ENCODE measurements around the gene WDR93. TPM values are rescaled to one million over a fixed set of nuclear protein-coding genes. Genes with fewer than 3 reads are reported as not detected.

WDR93 gene
- total RNA-seq, 1 experiment from 2014 or later, result not detected

DNA sequence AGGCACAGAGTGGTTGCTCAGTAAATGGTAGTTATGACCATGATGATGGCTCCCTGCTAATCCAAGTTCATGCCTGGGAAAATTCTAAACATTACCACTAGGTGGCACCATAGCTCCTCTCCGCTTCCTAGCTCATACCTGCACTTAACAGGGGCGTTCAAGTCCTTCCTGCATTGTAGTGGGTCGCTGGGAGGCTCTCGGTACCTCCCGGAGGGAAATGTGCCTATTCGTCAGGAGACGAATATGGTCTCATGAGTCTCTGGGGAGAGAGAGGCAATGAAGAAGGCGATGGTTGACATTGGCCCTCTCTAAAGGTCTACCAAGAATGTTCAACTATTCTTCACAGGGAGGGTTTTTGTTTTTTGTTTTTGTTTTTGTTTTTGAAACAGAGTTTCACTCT, 49.5 kb downstream of the WDR93 start:
- Mint-ChIP-seq H3K36me3 (no peaks in the 10 kb centered on the region), H3K4me3 (no peak overlapping the region), H3K9me3 (no peaks in the 10 kb centered on the region), H3K4me1 (no peaks in the 10 kb centered on the region), H3K27ac (no peak overlapping the region), H3K27me3 (ENCODE audit: low read depth) (peaks cover 4% of the 10 kb centered on the region)
- CTCF ChIA-PET, result interaction anchor here (0.5 to 2.4 kb wide), 30 partner anchors 8 to 494 kb away, joined by 3 to 33 read pairs (median 4); partner anchors contain the start of genes ANPEP, AP3S2, CIB1 and GDPGP1
- POLR2A ChIA-PET, result no interaction called here
- ATAC-seq, result peak; percentile 97
- TF ChIP-seq CTCF (IDR thresholded peaks at IDR 0.05), result peak; percentile 93
- TF ChIP-seq, protein P1, sequence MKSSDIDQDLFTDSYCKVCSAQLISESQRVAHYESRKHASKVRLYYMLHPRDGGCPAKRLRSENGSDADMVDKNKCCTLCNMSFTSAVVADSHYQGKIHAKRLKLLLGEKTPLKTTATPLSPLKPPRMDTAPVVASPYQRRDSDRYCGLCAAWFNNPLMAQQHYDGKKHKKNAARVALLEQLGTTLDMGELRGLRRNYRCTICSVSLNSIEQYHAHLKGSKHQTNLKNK (CRISPR knock-in tag; IDR thresholded peaks at IDR 0.05), result no peak
- peak; percentile 69 for DNase-seq (ENCODE audit: low spot score)

GRCh38 chr15:89743011-89743410, 52.4 kb downstream of the WDR93 start:
- no peaks in the 10 kb centered on the region for H3K9me3 Mint-ChIP-seq
- no peaks in the 10 kb centered on the region; the same call in 1 of the 2 replicates for H3K27me3 Mint-ChIP-seq (ENCODE audit: low read depth)
- H3K36me3 Mint-ChIP-seq, result no peaks in the 10 kb centered on the region
- TF ChIP-seq, protein P1 (CRISPR knock-in tag; IDR thresholded peaks at IDR 0.05), result no peak
- no peak for TF ChIP-seq TCF7 (CRISPR knock-in tag; IDR thresholded peaks at IDR 0.05; ENCODE audit: low read depth)
- no peak for TF ChIP-seq FOXK1 (CRISPR knock-in tag; IDR thresholded peaks at IDR 0.05)
- no peak for TF ChIP-seq ETV6 (CRISPR knock-in tag; IDR thresholded peaks at IDR 0.05)
- DNase-seq (ENCODE audit: low spot score) (no peak), ATAC-seq (no peak)
- peaks cover 6% of the 10 kb centered on the region; the same call in 1 of the 2 replicates for H3K4me1 Mint-ChIP-seq
- POLR2A ChIA-PET, result no interaction called here
- CTCF ChIA-PET, result interaction anchor here (1.2 to 2.7 kb wide), 2 partner anchors 18 to 132 kb away, joined by 4 to 7 read pairs; no protein-coding TSS in a partner anchor
- no peak overlapping the region for H3K4me3 Mint-ChIP-seq
- no peak overlapping the region for H3K27ac Mint-ChIP-seq

DNA sequence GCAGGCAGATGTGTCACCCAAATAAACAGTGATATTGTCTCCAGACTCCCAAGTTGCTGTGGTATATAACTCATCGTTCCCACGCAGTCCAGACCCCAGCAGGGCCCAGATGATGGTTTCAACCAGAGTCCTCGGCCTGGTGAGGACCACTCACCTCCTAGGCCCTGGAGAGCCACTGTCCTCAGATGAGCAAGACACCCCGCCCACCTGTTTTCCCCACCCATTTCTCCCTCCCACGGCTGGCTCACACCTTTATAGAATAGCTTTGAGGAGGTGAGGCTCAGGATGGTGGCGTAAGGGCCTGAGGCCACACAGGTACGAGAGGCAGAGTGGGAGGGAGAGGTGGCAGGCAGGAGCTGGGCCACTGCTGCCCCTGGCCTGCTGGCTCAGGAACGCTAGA, 53.0 kb downstream of the WDR93 start:
- CTCF ChIA-PET, result interaction anchor here (1.0 to 1.2 kb wide), 2 partner anchors 17 kb away, joined by 4 to 5 read pairs; no protein-coding TSS in a partner anchor
- Mint-ChIP-seq H3K36me3 (no peaks in the 10 kb centered on the region), H3K4me3 (no peak overlapping the region), H3K27ac (no peak overlapping the region), H3K9me3 (no peaks in the 10 kb centered on the region), H3K4me1 (peaks cover 12% of the 10 kb centered on the region; the same call in 1 of the 2 replicates), H3K27me3 (ENCODE audit: low read depth) (no peaks in the 10 kb centered on the region; the same call in 1 of the 2 replicates)
- DNase-seq (ENCODE audit: low spot score), result no peak
- ATAC-seq, result no peak
- POLR2A ChIA-PET, result interaction anchor here (0.7 kb wide), 1 partner anchor 237 kb away, joined by 3 read pairs; no protein-coding TSS in a partner anchor
- TF ChIP-seq ZNF423 (CRISPR knock-in tag; IDR thresholded peaks at IDR 0.05), result no peak
- no peak for TF ChIP-seq FOXJ3 (CRISPR knock-in tag; IDR thresholded peaks at IDR 0.05; ENCODE audit: borderline replicate concordance)
- TF ChIP-seq STAT6 (CRISPR knock-in tag; conservative IDR thresholded peaks at IDR 0.05; ENCODE audit: low read depth), result no peak
- TF ChIP-seq ESRRA (CRISPR knock-in tag; IDR thresholded peaks at IDR 0.05; ENCODE audit: borderline replicate concordance), result no peak
- TF ChIP-seq, protein P2, sequence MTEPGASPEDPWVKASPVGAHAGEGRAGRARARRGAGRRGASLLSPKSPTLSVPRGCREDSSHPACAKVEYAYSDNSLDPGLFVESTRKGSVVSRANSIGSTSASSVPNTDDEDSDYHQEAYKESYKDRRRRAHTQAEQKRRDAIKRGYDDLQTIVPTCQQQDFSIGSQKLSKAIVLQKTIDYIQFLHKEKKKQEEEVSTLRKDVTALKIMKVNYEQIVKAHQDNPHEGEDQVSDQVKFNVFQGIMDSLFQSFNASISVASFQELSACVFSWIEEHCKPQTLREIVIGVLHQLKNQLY (CRISPR knock-in tag; IDR thresholded peaks at IDR 0.05), result no peak
- TF ChIP-seq ZNF138 (CRISPR knock-in tag; conservative IDR thresholded peaks at IDR 0.05), result no peak
- TF ChIP-seq ZNF416 (CRISPR knock-in tag; IDR thresholded peaks at IDR 0.05), result no peak
- TF ChIP-seq, protein P3, sequence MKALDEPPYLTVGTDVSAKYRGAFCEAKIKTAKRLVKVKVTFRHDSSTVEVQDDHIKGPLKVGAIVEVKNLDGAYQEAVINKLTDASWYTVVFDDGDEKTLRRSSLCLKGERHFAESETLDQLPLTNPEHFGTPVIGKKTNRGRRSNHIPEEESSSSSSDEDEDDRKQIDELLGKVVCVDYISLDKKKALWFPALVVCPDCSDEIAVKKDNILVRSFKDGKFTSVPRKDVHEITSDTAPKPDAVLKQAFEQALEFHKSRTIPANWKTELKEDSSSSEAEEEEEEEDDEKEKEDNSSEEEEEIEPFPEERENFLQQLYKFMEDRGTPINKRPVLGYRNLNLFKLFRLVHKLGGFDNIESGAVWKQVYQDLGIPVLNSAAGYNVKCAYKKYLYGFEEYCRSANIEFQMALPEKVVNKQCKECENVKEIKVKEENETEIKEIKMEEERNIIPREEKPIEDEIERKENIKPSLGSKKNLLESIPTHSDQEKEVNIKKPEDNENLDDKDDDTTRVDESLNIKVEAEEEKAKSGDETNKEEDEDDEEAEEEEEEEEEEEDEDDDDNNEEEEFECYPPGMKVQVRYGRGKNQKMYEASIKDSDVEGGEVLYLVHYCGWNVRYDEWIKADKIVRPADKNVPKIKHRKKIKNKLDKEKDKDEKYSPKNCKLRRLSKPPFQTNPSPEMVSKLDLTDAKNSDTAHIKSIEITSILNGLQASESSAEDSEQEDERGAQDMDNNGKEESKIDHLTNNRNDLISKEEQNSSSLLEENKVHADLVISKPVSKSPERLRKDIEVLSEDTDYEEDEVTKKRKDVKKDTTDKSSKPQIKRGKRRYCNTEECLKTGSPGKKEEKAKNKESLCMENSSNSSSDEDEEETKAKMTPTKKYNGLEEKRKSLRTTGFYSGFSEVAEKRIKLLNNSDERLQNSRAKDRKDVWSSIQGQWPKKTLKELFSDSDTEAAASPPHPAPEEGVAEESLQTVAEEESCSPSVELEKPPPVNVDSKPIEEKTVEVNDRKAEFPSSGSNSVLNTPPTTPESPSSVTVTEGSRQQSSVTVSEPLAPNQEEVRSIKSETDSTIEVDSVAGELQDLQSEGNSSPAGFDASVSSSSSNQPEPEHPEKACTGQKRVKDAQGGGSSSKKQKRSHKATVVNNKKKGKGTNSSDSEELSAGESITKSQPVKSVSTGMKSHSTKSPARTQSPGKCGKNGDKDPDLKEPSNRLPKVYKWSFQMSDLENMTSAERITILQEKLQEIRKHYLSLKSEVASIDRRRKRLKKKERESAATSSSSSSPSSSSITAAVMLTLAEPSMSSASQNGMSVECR (CRISPR knock-in tag; IDR thresholded peaks at IDR 0.05; ENCODE audit: borderline replicate concordance), result no peak
- no peak for TF ChIP-seq SOX15 (CRISPR knock-in tag; IDR thresholded peaks at IDR 0.05)
- TF ChIP-seq, protein P4, sequence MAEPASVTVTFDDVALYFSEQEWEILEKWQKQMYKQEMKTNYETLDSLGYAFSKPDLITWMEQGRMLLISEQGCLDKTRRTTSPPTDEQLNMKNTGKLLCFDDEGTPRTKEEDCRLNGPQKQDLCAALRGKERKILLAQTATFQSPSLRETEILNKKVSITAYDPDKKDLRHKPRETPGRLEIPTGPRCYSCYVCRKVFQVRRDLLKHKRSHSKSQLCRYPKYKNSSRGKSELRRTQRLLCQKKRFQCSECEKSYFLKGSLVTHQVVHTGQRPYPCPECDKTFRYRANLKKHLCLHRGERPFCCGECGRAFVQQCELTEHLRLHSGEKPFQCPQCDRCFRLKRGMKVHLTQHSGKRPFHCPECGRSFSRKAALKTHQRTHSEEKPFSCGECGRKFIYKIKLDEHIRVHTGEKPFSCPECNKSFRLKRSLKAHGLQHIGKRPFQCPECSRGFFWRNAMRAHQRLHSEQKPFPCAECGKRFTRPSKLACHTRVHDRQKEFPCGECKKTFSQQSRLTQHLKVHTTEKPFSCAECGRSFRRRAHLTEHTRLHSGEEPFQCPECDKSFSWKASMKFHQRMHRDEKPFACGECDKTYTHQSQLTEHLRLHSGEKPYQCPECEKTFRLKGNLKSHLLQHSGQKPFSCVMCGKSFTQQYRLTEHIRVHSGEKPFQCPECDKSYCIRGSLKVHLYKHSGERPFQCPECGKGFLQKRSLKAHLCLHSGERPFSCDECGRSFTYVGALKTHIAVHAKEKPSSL (CRISPR knock-in tag; conservative IDR thresholded peaks at IDR 0.05), result no peak
- TF ChIP-seq NFE2L1 (CRISPR knock-in tag; IDR thresholded peaks at IDR 0.05), result no peak
- TF ChIP-seq USF2 (CRISPR knock-in tag; IDR thresholded peaks at IDR 0.05), result no peak

Data from WTC11 (cell line).